ENCODE data around the gene GPR42. TPM values are rescaled to one million over a fixed set of nuclear protein-coding genes. Genes with fewer than 3 reads are reported as not detected.

GPR42 gene
- total RNA-seq, 6 experiments from 2014 or later, result not detected

- H3K4me3 Mint-ChIP-seq, result no peak within 1 kb of the TSS
- DNase-seq, result no peak
- H3K36me3 Mint-ChIP-seq (ENCODE audit: low read depth), result no peaks in the 10 kb centered on the region
Measured at GRCh38 chr19:35347171-35347929, 23.5 kb upstream of the GPR42 start, which contains the start of gene FFAR1. Gene FFAR1 (plus strand): TSS chr19:35347902. CDS start chr19:35351552, 3,650 bp downstream.

GRCh38 chr19:35347930-35348298 lies 23.0 kb upstream of the GPR42 start:
- Mint-ChIP-seq H3K36me3 (ENCODE audit: low read depth) (no peaks in the 10 kb centered on the region), H3K4me1 (ENCODE audit: low read depth) (no peaks in the 10 kb centered on the region), H3K4me3 (no peak overlapping the region), H3K9me3 (no peaks in the 10 kb centered on the region), H3K27me3 (ENCODE audit: insufficient read depth) (peaks cover 39% of the 10 kb centered on the region), H3K27ac (no peak overlapping the region)
- TF ChIP-seq CTCF (IDR thresholded peaks at IDR 0.05), result no peak
- no peak for DNase-seq

More at GRCh38 chr19:35347171-35347929, 23.5 kb upstream of the GPR42 start, which contains the start of gene FFAR1:
- TF ChIP-seq CTCF (IDR thresholded peaks at IDR 0.05), result no peak
- H3K4me1 Mint-ChIP-seq (ENCODE audit: low read depth), result no peaks in the 10 kb centered on the region
- H3K27me3 Mint-ChIP-seq (ENCODE audit: insufficient read depth), result peaks cover 37% of the 10 kb centered on the region
- no peaks in the 10 kb centered on the region for H3K9me3 Mint-ChIP-seq
- no peak within 1 kb of the TSS for H3K27ac Mint-ChIP-seq

GRCh38 chr19:35348911-35349611 lies 21.8 kb upstream of the GPR42 start:
- Mint-ChIP-seq H3K27me3 (ENCODE audit: insufficient read depth) (peaks cover 32% of the 10 kb centered on the region), H3K4me3 (no peak overlapping the region), H3K9me3 (no peaks in the 10 kb centered on the region), H3K27ac (no peak overlapping the region), H3K4me1 (ENCODE audit: low read depth) (no peaks in the 10 kb centered on the region), H3K36me3 (ENCODE audit: low read depth) (no peaks in the 10 kb centered on the region)
- DNase-seq, result no peak
- no peak for TF ChIP-seq CTCF (IDR thresholded peaks at IDR 0.05)

GRCh38 chr19:35349614-35350521 lies 21.0 kb upstream of the GPR42 start:
- no peak for TF ChIP-seq CTCF (IDR thresholded peaks at IDR 0.05)
- H3K27ac Mint-ChIP-seq, result no peak overlapping the region

GRCh38 chr19:35350591-35350990 lies 20.3 kb upstream of the GPR42 start:
- Mint-ChIP-seq H3K4me1 (ENCODE audit: low read depth) (no peaks in the 10 kb centered on the region), H3K27me3 (ENCODE audit: insufficient read depth) (peaks cover 28% of the 10 kb centered on the region), H3K27ac (no peak overlapping the region), H3K36me3 (ENCODE audit: low read depth) (no peaks in the 10 kb centered on the region), H3K4me3 (no peak overlapping the region), H3K9me3 (no peaks in the 10 kb centered on the region)
- no peak for TF ChIP-seq CTCF (IDR thresholded peaks at IDR 0.05)
- DNase-seq, result no peak

More at GRCh38 chr19:35349614-35350521, 21.0 kb upstream of the GPR42 start:
- DNase-seq, result no peak
- H3K4me1 Mint-ChIP-seq (ENCODE audit: low read depth), result no peaks in the 10 kb centered on the region
- H3K27me3 Mint-ChIP-seq (ENCODE audit: insufficient read depth), result peaks cover 28% of the 10 kb centered on the region
- H3K4me3 Mint-ChIP-seq, result no peak overlapping the region
- no peaks in the 10 kb centered on the region for H3K36me3 Mint-ChIP-seq (ENCODE audit: low read depth)
- no peaks in the 10 kb centered on the region for H3K9me3 Mint-ChIP-seq

All from HFFc6 (cell line).